HCT116 (cell line): ENCODE data around the gene FAM170B. TPM values are rescaled to one million over a fixed set of nuclear protein-coding genes. Genes with fewer than 3 reads are reported as not detected.

Experiments
- ATAC-seq: fragments of 200-7000 bp; cut with Tn5 transposase; 2 replicates; pipeline ENCODE4 v1.9.1; 2020; ENCODE audit warnings: mild to moderate bottlenecking, moderate library complexity
- BruUV-seq: library from RNA; stranded (reverse); fragments of 400-500 nt; replicated peaks from 2 replicates; lab custom pipeline; 2021; lab: Mats Ljungman, UMichigan
- CTCF ChIA-PET: fragments of 300-600 bp; sonication (Branson Sonifier 250); formaldehyde crosslinking; loops from one replicate; lab custom pipeline; 2021; ENCODE audit warnings: antibody characterized with exemption; lab: Charles Lee
- POLR2A ChIA-PET: fragments of 300-600, 350-600 bp; sonication (Branson Sonifier 250); formaldehyde crosslinking; loops from one replicate; lab custom pipeline; 2021; ENCODE audit warnings: antibody characterized with exemption; lab: Charles Lee
- RAD21 ChIA-PET, 2 experiments: fragments of 300-600 bp; sonication (Branson Sonifier 250); formaldehyde crosslinking; loops; one replicate each; lab custom pipeline; 2023; ENCODE audit warnings: low total read pairs in 2 of 2; ENCODE audit not compliant: uncharacterized antibody in 2 of 2, unreplicated experiment in 2 of 2, low non-redundant PET in 1 of 2; lab: Charles Lee
- DNase-seq: peaks from one replicate; pipeline ENCODE4 v3.0.0-alpha.2; 2010; ENCODE audit warnings: low read depth, low spot score
- H2AFZ ChIP-seq: fragments of 200-600 bp; shearing (Covaris generic), sonication (generic); 2 replicates; pipeline ENCODE4 v1.6.1; 2017; ENCODE audit warnings: low read depth, mixed run types, mixed read lengths, antibody characterized with exemption, low read length; ENCODE audit not compliant: poor library complexity, severe bottlenecking
- H3K27ac ChIP-seq: 2 replicates; pipeline ENCODE4 v1.5.1; 2012; ENCODE audit warnings: low read depth, low read length
- H3K27me3 ChIP-seq: fragments of 200-600 bp; sonication (generic); 2 replicates; pipeline ENCODE4 v1.6.1; 2016; ENCODE audit warnings: mixed run types, low read length, mixed read lengths; ENCODE audit not compliant: insufficient read depth
- H3K36me3 ChIP-seq, 2 experiments: fragments of 200-500 bp in 1 of 2; fragments of 200-600 bp in 1 of 2; sonication (Bioruptor generic) in 1 of 2; sonication (generic) in 1 of 2; 2 replicates each; pipeline versions ENCODE4 v1.5.1 to v1.6.1; 2014 to 2016; ENCODE audit warnings: low read length in 2 of 2, inconsistent platforms in 1 of 2, mixed read lengths in 1 of 2, mixed run types in 1 of 2; ENCODE audit not compliant: insufficient read depth in 2 of 2, control insufficient read depth in 1 of 2
- H3K4me1 ChIP-seq, 2 experiments: fragments of 200-600 bp in 1 of 2; sonication (generic) in 1 of 2; 2 replicates each; pipeline versions ENCODE4 v1.5.1 to v1.6.1; 2012 to 2017; ENCODE audit warnings: low read length in 2 of 2, inconsistent platforms in 1 of 2, mild to moderate bottlenecking in 1 of 2, mixed read lengths in 1 of 2, mixed run types in 1 of 2, moderate library complexity in 1 of 2; ENCODE audit not compliant: insufficient read depth in 2 of 2, control insufficient read depth in 1 of 2
- H3K4me2 ChIP-seq: fragments of 200-600 bp; sonication (generic); 2 replicates; pipeline ENCODE4 v1.6.1; 2017; ENCODE audit warnings: mixed run types, low read length, mixed read lengths
- H3K4me3 ChIP-seq, 2 experiments: fragments of 200-600 bp in 1 of 2; sonication (generic) in 1 of 2; replicated peaks in 1 of 2; 2 replicates each; pipeline ENCODE4 v1.5.1; 2011 to 2016; ENCODE audit warnings: low read length in 2 of 2, control low read depth in 1 of 2, low read depth in 1 of 2, mild to moderate bottlenecking in 1 of 2, mixed read lengths in 1 of 2, mixed run types in 1 of 2
- H3K79me2 ChIP-seq: fragments of 200-600 bp; sonication (generic); 2 replicates; pipeline ENCODE4 v1.6.1; 2017; ENCODE audit warnings: mild to moderate bottlenecking, mixed run types, low read length, moderate library complexity, mixed read lengths; ENCODE audit not compliant: insufficient read depth
- H3K9ac ChIP-seq: fragments of 200-600 bp; sonication (generic); 2 replicates; pipeline ENCODE4 v1.6.1; 2016; ENCODE audit warnings: low read length, mixed read lengths
- H3K9me2 ChIP-seq: fragments of 200-600 bp; sonication (generic), shearing (Covaris generic); 2 replicates; pipeline ENCODE4 v1.6.1; 2017; ENCODE audit warnings: mixed run types, mild to moderate bottlenecking, moderate library complexity; ENCODE audit not compliant: insufficient read depth
- H3K9me3 ChIP-seq, 2 experiments: fragments of 200-500 bp in 1 of 2; fragments of 200-600 bp in 1 of 2; sonication (Bioruptor generic) in 1 of 2; sonication (generic) in 1 of 2; 2 replicates each; pipeline ENCODE4 v1.6.1; 2014 to 2017; ENCODE audit warnings: low read length in 2 of 2, mixed read lengths in 2 of 2, inconsistent platforms in 1 of 2, low read depth in 1 of 2, mild to moderate bottlenecking in 1 of 2, mixed run types in 1 of 2, moderate library complexity in 1 of 2; ENCODE audit not compliant: control insufficient read depth in 1 of 2, insufficient read depth in 1 of 2
- H4K20me1 ChIP-seq: fragments of 200-600 bp; sonication (generic), shearing (Covaris generic); 2 replicates; pipeline ENCODE4 v1.6.1; 2017; ENCODE audit warnings: mixed run types, mild to moderate bottlenecking, moderate library complexity; ENCODE audit not compliant: insufficient read depth
- CTCF ChIP-seq, 3 experiments: fragments of 200-600 bp in 1 of 3; sonication (generic) in 1 of 3; IDR thresholded peaks in 2 of 3; conservative IDR thresholded peaks in 1 of 3; 2 replicates each; pipeline ENCODE4 v1.5.1; 2012 to 2017; ENCODE audit warnings: low read depth in 2 of 3, low read length in 2 of 3, antibody characterized with exemption in 1 of 3, borderline replicate concordance in 1 of 3, control low read depth in 1 of 3, mild to moderate bottlenecking in 1 of 3, mixed read lengths in 1 of 3, mixed run types in 1 of 3, moderate library complexity in 1 of 3; ENCODE audit not compliant: insufficient read depth in 1 of 3
- ELF1 ChIP-seq: IDR thresholded peaks from 2 replicates; pipeline ENCODE4 v1.6.1; 2012; ENCODE audit warnings: low read depth, borderline replicate concordance
- EZH2 ChIP-seq: fragments of 200-600 bp; sonication (generic); IDR thresholded peaks from 2 replicates; pipeline ENCODE4 v1.6.1; 2017; ENCODE audit warnings: antibody characterized with exemption, mixed run types
- MAX ChIP-seq: IDR thresholded peaks from 2 replicates; pipeline ENCODE4 v1.6.1; 2012
- intact Hi-C: fragments of 100-400 bp; cut with micrococcal nuclease; formaldehyde crosslinking; loops from 2 replicates; pipeline ENCODE4 v1.10.0; 2022
- total RNA-seq: library from RNA; stranded (reverse); gene quantifications from one replicate; pipeline ENCODE4 v1.2.1, GENCODE V29; 2021; ENCODE audit not compliant: unreplicated experiment

Gene FAM170B
- total RNA-seq, 1 experiment from 2014 or later: not detected

GRCh38 chr10:49179699-49180443 is 46.0 kb upstream of the FAM170B start:
- Histone ChIP-seq H4K20me1 (no peaks in the 10 kb centered on the region), H3K36me3 (no peaks in the 10 kb centered on the region), H3K9ac (no peak overlapping the region), H3K4me3 (no peak overlapping the region), H2AFZ (peak overlapping the region; percentile 1), H3K27ac (no peak overlapping the region), H3K9me2 (no peaks in the 10 kb centered on the region), H3K27me3 (no peaks in the 10 kb centered on the region; the same call in 1 of the 2 replicates), H3K4me2 (no peak overlapping the region), H3K4me1 (peaks cover 0 to 12% of the 10 kb centered on the region in 2 experiments; a peak in 2 of 4 replicates), H3K79me2 (no peaks in the 10 kb centered on the region), H3K9me3 (no peaks in the 10 kb centered on the region)
- no peak for ATAC-seq
- POLR2A ChIA-PET: no interaction called here
- intact Hi-C loops: no loop called here
- RAD21 ChIA-PET: no interaction called here
- DNase-seq: no peak
- BruUV-seq: no TSS peak
- no peak for TF ChIP-seq CTCF (IDR thresholded peaks at IDR 0.05 in 2 of 3, conservative IDR thresholded peaks at IDR 0.05 in 1 of 3; ENCODE audit: borderline replicate concordance in 1 of 3, insufficient read depth in 1 of 3, low read depth in 2 of 3, low read length in 2 of 3)
- no peak for TF ChIP-seq MAX
- TF ChIP-seq ELF1: no peak
- TF ChIP-seq EZH2: no peak
- CTCF ChIA-PET: interaction anchor here (1.0 kb wide), 1 partner anchor 15 kb away, joined by 4 read pairs; no protein-coding TSS in a partner anchor
